HCT116 (cell line): ENCODE data around the gene PLEKHA5. TPM values are rescaled to one million over a fixed set of nuclear protein-coding genes. Genes with fewer than 3 reads are reported as not detected.
A peak's percentile ranks its signal among the peaks of the same experiment; 100 is the strongest.

Experiments
- ATAC-seq: fragments of 200-7000 bp; cut with Tn5 transposase; 2 replicates; pipeline ENCODE4 v1.9.1; 2020; ENCODE audit warnings: mild to moderate bottlenecking, moderate library complexity
- BruUV-seq: library from RNA; stranded (reverse); fragments of 400-500 nt; replicated peaks from 2 replicates; lab custom pipeline; 2021; lab: Mats Ljungman, UMichigan
- CTCF ChIA-PET: fragments of 300-600 bp; sonication (Branson Sonifier 250); formaldehyde crosslinking; loops from one replicate; lab custom pipeline; 2021; ENCODE audit warnings: antibody characterized with exemption; lab: Charles Lee
- POLR2A ChIA-PET: fragments of 300-600, 350-600 bp; sonication (Branson Sonifier 250); formaldehyde crosslinking; loops from one replicate; lab custom pipeline; 2021; ENCODE audit warnings: antibody characterized with exemption; lab: Charles Lee
- RAD21 ChIA-PET, 2 experiments: fragments of 300-600 bp; sonication (Branson Sonifier 250); formaldehyde crosslinking; loops; one replicate each; lab custom pipeline; 2023; ENCODE audit warnings: low total read pairs in 2 of 2; ENCODE audit not compliant: uncharacterized antibody in 2 of 2, unreplicated experiment in 2 of 2, low non-redundant PET in 1 of 2; lab: Charles Lee
- DNase-seq: peaks from one replicate; pipeline ENCODE4 v3.0.0-alpha.2; 2010; ENCODE audit warnings: low read depth, low spot score
- H2AFZ ChIP-seq: fragments of 200-600 bp; shearing (Covaris generic), sonication (generic); 2 replicates; pipeline ENCODE4 v1.6.1; 2017; ENCODE audit warnings: low read depth, mixed run types, mixed read lengths, antibody characterized with exemption, low read length; ENCODE audit not compliant: poor library complexity, severe bottlenecking
- H3K27ac ChIP-seq: 2 replicates; pipeline ENCODE4 v1.5.1; 2012; ENCODE audit warnings: low read depth, low read length
- H3K27me3 ChIP-seq: fragments of 200-600 bp; sonication (generic); 2 replicates; pipeline ENCODE4 v1.6.1; 2016; ENCODE audit warnings: mixed run types, low read length, mixed read lengths; ENCODE audit not compliant: insufficient read depth
- H3K36me3 ChIP-seq, 2 experiments: fragments of 200-500 bp in 1 of 2; fragments of 200-600 bp in 1 of 2; sonication (Bioruptor generic) in 1 of 2; sonication (generic) in 1 of 2; 2 replicates each; pipeline versions ENCODE4 v1.5.1 to v1.6.1; 2014 to 2016; ENCODE audit warnings: low read length in 2 of 2, inconsistent platforms in 1 of 2, mixed read lengths in 1 of 2, mixed run types in 1 of 2; ENCODE audit not compliant: insufficient read depth in 2 of 2, control insufficient read depth in 1 of 2
- H3K4me1 ChIP-seq, 2 experiments: fragments of 200-600 bp in 1 of 2; sonication (generic) in 1 of 2; 2 replicates each; pipeline versions ENCODE4 v1.5.1 to v1.6.1; 2012 to 2017; ENCODE audit warnings: low read length in 2 of 2, inconsistent platforms in 1 of 2, mild to moderate bottlenecking in 1 of 2, mixed read lengths in 1 of 2, mixed run types in 1 of 2, moderate library complexity in 1 of 2; ENCODE audit not compliant: insufficient read depth in 2 of 2, control insufficient read depth in 1 of 2
- H3K4me2 ChIP-seq: fragments of 200-600 bp; sonication (generic); 2 replicates; pipeline ENCODE4 v1.6.1; 2017; ENCODE audit warnings: mixed run types, low read length, mixed read lengths
- H3K4me3 ChIP-seq, 2 experiments: fragments of 200-600 bp in 1 of 2; sonication (generic) in 1 of 2; replicated peaks in 1 of 2; 2 replicates each; pipeline ENCODE4 v1.5.1; 2011 to 2016; ENCODE audit warnings: low read length in 2 of 2, control low read depth in 1 of 2, low read depth in 1 of 2, mild to moderate bottlenecking in 1 of 2, mixed read lengths in 1 of 2, mixed run types in 1 of 2
- H3K79me2 ChIP-seq: fragments of 200-600 bp; sonication (generic); 2 replicates; pipeline ENCODE4 v1.6.1; 2017; ENCODE audit warnings: mild to moderate bottlenecking, mixed run types, low read length, moderate library complexity, mixed read lengths; ENCODE audit not compliant: insufficient read depth
- H3K9ac ChIP-seq: fragments of 200-600 bp; sonication (generic); 2 replicates; pipeline ENCODE4 v1.6.1; 2016; ENCODE audit warnings: low read length, mixed read lengths
- H3K9me2 ChIP-seq: fragments of 200-600 bp; sonication (generic), shearing (Covaris generic); 2 replicates; pipeline ENCODE4 v1.6.1; 2017; ENCODE audit warnings: mixed run types, mild to moderate bottlenecking, moderate library complexity; ENCODE audit not compliant: insufficient read depth
- H3K9me3 ChIP-seq, 2 experiments: fragments of 200-500 bp in 1 of 2; fragments of 200-600 bp in 1 of 2; sonication (Bioruptor generic) in 1 of 2; sonication (generic) in 1 of 2; 2 replicates each; pipeline ENCODE4 v1.6.1; 2014 to 2017; ENCODE audit warnings: low read length in 2 of 2, mixed read lengths in 2 of 2, inconsistent platforms in 1 of 2, low read depth in 1 of 2, mild to moderate bottlenecking in 1 of 2, mixed run types in 1 of 2, moderate library complexity in 1 of 2; ENCODE audit not compliant: control insufficient read depth in 1 of 2, insufficient read depth in 1 of 2
- H4K20me1 ChIP-seq: fragments of 200-600 bp; sonication (generic), shearing (Covaris generic); 2 replicates; pipeline ENCODE4 v1.6.1; 2017; ENCODE audit warnings: mixed run types, mild to moderate bottlenecking, moderate library complexity; ENCODE audit not compliant: insufficient read depth
- CBX3 ChIP-seq: IDR thresholded peaks from 2 replicates; pipeline ENCODE4 v1.6.1; 2012; ENCODE audit warnings: low read depth
- CEBPB ChIP-seq: IDR thresholded peaks from 2 replicates; pipeline ENCODE4 v1.6.1; 2012; ENCODE audit warnings: low read depth
- ELF1 ChIP-seq: IDR thresholded peaks from 2 replicates; pipeline ENCODE4 v1.6.1; 2012; ENCODE audit warnings: low read depth, borderline replicate concordance
- EZH2 ChIP-seq: fragments of 200-600 bp; sonication (generic); IDR thresholded peaks from 2 replicates; pipeline ENCODE4 v1.6.1; 2017; ENCODE audit warnings: antibody characterized with exemption, mixed run types
- EZH2phosphoT487 ChIP-seq: fragments of 200-600 bp; IDR thresholded peaks from 2 replicates; pipeline ENCODE4 v1.6.1; 2018; ENCODE audit warnings: antibody characterized with exemption, borderline replicate concordance
- FOSL1 ChIP-seq: IDR thresholded peaks from 2 replicates; pipeline ENCODE4 v1.6.1; 2012; ENCODE audit warnings: low read depth
- JUND ChIP-seq: IDR thresholded peaks from 2 replicates; pipeline ENCODE4 v1.6.1; 2012
- POLR2A ChIP-seq: IDR thresholded peaks from 2 replicates; pipeline ENCODE4 v1.7.0; 2011; ENCODE audit warnings: borderline replicate concordance; ENCODE audit not compliant: insufficient read depth, insufficient read length; ENCODE audit errors: extremely low read depth
- POLR2AphosphoS5 ChIP-seq: IDR thresholded peaks from 2 replicates; pipeline ENCODE4 v1.6.1; 2011; ENCODE audit warnings: mild to moderate bottlenecking, low read depth, low read length, moderate library complexity
- RAD21 ChIP-seq: IDR thresholded peaks from 2 replicates; pipeline ENCODE4 v1.6.1; 2012; ENCODE audit warnings: low read depth, mild to moderate bottlenecking
- SIN3A ChIP-seq: IDR thresholded peaks from 2 replicates; pipeline ENCODE4 v1.6.1; 2012; ENCODE audit warnings: low read depth
- SP1 ChIP-seq: IDR thresholded peaks from 2 replicates; pipeline ENCODE4 v1.6.1; 2012; ENCODE audit warnings: low read depth
- SRF ChIP-seq: IDR thresholded peaks from 2 replicates; pipeline ENCODE4 v1.6.1; 2012; ENCODE audit warnings: low read depth
- TCF7L2 ChIP-seq: IDR thresholded peaks from 2 replicates; pipeline ENCODE4 v1.7.0; 2011; ENCODE audit warnings: borderline replicate concordance, inconsistent platforms; ENCODE audit not compliant: insufficient read depth, insufficient read length; ENCODE audit errors: extremely low read depth
- ZFX ChIP-seq: fragments of 450-650 bp; IDR thresholded peaks from 2 replicates; pipeline ENCODE4 v1.6.1; 2017
- intact Hi-C: fragments of 100-400 bp; cut with micrococcal nuclease; formaldehyde crosslinking; loops from 2 replicates; pipeline ENCODE4 v1.10.0; 2022
- total RNA-seq: library from RNA; stranded (reverse); gene quantifications from one replicate; pipeline ENCODE4 v1.2.1, GENCODE V29; 2021; ENCODE audit not compliant: unreplicated experiment
- TF ChIP-seq, protein P1 (sequence below): IDR thresholded peaks from 2 replicates; pipeline ENCODE4 v1.6.1; 2012
- TF ChIP-seq, protein P2 (sequence below): IDR thresholded peaks from 2 replicates; pipeline ENCODE4 v1.6.1; 2011; ENCODE audit warnings: mild to moderate bottlenecking, low read length, moderate library complexity; ENCODE audit not compliant: insufficient replicate concordance; ENCODE audit errors: extremely low read depth
- TF ChIP-seq, protein P3 (sequence below): IDR thresholded peaks from 2 replicates; pipeline ENCODE4 v1.6.1; 2012
- TF ChIP-seq, protein P4 (sequence below), 3 experiments: fragments of 200-600 bp in 1 of 3; sonication (generic) in 1 of 3; IDR thresholded peaks in 2 of 3; conservative IDR thresholded peaks in 1 of 3; 2 replicates each; pipeline ENCODE4 v1.5.1; 2012 to 2017; ENCODE audit warnings: low read depth in 2 of 3, low read length in 2 of 3, antibody characterized with exemption in 1 of 3, borderline replicate concordance in 1 of 3, control low read depth in 1 of 3, mild to moderate bottlenecking in 1 of 3, mixed read lengths in 1 of 3, mixed run types in 1 of 3, moderate library complexity in 1 of 3; ENCODE audit not compliant: insufficient read depth in 1 of 3
- TF ChIP-seq, protein P5 (sequence below): IDR thresholded peaks from 2 replicates; pipeline ENCODE4 v1.6.1; 2012; ENCODE audit warnings: low read depth

Gene PLEKHA5
- total RNA-seq, 1 experiment from 2014 or later = 18.9 TPM

DNA sequence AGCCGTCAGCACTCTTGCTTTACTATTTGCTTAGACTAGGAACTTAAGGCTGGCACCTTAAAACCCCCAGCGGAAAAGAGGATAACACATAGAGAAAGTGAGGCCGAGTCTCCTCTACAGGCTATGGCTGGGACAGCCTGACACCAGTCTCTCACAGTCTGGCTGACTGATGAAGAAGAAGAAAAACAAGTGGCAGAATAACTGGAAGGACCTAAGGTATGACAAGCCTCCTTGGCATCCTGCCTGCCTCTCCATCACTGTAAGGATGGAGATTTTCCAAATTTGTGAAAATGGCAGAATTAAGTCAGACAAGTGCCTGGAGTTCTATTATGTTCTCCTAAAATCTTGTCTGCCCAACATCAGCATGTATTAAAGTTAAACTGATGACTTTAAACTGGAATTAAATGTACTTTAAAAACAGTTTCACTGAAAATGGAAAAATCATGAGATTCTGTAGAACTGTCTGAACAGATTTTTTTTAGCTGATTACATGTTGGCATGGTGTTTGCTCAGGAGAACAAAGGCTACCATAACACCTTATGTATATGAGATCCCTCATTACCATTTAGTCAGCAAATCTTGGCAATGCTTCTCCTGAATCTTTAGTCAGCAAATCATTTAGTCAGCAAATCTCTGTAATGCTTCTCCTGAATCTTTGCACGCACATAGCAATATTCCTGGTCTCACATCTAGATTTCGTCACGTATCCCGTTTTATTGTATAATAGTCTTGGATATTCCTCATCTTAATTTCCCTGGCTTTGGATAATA is 169.5 kb downstream of the PLEKHA5 start:
- H3K4me2 ChIP-seq = peak overlapping the region; percentile 33; the same call in 1 of the 2 replicates
- no peaks in the 10 kb centered on the region for H3K79me2 ChIP-seq
- BruUV-seq = no TSS peak
- peaks cover 6 to 11% of the 10 kb centered on the region in 2 experiments; a peak in 3 of 4 replicates for H3K4me1 ChIP-seq
- no peak overlapping the region for H2AFZ ChIP-seq
- no peaks in the 10 kb centered on the region for H3K27me3 ChIP-seq
- no peak overlapping the region for H3K4me3 ChIP-seq
- ChIA-PET CTCF (no interaction called here), RAD21 (no interaction called here), POLR2A (no interaction called here)
- DNase-seq = no peak
- no peaks in the 10 kb centered on the region; the same call in 1 of the 2 replicates for H3K9me2 ChIP-seq
- ATAC-seq = no peak
- intact Hi-C loops = no loop called here
- H3K9ac ChIP-seq = no peak overlapping the region
- H3K9me3 ChIP-seq = no peaks in the 10 kb centered on the region
- H4K20me1 ChIP-seq = no peaks in the 10 kb centered on the region
- H3K27ac ChIP-seq = no peak overlapping the region
- no peaks in the 10 kb centered on the region for H3K36me3 ChIP-seq
- TF ChIP-seq ZFX (no peak), POLR2AphosphoS5 (no peak), ELF1 (no peak), POLR2A (no peak), SP1 (no peak), CBX3 (no peak), SRF (no peak), JUND (no peak), RAD21 (no peak), TCF7L2 (no peak), EZH2 (no peak), EZH2phosphoT487 (no peak), FOSL1 (no peak), CEBPB (no peak), SIN3A (no peak)
- TF ChIP-seq, protein P1, sequence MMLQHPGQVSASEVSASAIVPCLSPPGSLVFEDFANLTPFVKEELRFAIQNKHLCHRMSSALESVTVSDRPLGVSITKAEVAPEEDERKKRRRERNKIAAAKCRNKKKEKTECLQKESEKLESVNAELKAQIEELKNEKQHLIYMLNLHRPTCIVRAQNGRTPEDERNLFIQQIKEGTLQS = no peak
- TF ChIP-seq, protein P2, sequence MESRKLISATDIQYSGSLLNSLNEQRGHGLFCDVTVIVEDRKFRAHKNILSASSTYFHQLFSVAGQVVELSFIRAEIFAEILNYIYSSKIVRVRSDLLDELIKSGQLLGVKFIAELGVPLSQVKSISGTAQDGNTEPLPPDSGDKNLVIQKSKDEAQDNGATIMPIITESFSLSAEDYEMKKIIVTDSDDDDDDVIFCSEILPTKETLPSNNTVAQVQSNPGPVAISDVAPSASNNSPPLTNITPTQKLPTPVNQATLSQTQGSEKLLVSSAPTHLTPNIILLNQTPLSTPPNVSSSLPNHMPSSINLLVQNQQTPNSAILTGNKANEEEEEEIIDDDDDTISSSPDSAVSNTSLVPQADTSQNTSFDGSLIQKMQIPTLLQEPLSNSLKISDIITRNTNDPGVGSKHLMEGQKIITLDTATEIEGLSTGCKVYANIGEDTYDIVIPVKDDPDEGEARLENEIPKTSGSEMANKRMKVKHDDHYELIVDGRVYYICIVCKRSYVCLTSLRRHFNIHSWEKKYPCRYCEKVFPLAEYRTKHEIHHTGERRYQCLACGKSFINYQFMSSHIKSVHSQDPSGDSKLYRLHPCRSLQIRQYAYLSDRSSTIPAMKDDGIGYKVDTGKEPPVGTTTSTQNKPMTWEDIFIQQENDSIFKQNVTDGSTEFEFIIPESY = no peak
- TF ChIP-seq, protein P3, sequence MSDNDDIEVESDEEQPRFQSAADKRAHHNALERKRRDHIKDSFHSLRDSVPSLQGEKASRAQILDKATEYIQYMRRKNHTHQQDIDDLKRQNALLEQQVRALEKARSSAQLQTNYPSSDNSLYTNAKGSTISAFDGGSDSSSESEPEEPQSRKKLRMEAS = no peak
- TF ChIP-seq, protein P4, sequence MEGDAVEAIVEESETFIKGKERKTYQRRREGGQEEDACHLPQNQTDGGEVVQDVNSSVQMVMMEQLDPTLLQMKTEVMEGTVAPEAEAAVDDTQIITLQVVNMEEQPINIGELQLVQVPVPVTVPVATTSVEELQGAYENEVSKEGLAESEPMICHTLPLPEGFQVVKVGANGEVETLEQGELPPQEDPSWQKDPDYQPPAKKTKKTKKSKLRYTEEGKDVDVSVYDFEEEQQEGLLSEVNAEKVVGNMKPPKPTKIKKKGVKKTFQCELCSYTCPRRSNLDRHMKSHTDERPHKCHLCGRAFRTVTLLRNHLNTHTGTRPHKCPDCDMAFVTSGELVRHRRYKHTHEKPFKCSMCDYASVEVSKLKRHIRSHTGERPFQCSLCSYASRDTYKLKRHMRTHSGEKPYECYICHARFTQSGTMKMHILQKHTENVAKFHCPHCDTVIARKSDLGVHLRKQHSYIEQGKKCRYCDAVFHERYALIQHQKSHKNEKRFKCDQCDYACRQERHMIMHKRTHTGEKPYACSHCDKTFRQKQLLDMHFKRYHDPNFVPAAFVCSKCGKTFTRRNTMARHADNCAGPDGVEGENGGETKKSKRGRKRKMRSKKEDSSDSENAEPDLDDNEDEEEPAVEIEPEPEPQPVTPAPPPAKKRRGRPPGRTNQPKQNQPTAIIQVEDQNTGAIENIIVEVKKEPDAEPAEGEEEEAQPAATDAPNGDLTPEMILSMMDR (IDR thresholded peaks at IDR 0.05 in 2 of 3, conservative IDR thresholded peaks at IDR 0.05 in 1 of 3; ENCODE audit: borderline replicate concordance in 1 of 3, insufficient read depth in 1 of 3, low read depth in 2 of 3, low read length in 2 of 3) = no peak
- TF ChIP-seq, protein P5, sequence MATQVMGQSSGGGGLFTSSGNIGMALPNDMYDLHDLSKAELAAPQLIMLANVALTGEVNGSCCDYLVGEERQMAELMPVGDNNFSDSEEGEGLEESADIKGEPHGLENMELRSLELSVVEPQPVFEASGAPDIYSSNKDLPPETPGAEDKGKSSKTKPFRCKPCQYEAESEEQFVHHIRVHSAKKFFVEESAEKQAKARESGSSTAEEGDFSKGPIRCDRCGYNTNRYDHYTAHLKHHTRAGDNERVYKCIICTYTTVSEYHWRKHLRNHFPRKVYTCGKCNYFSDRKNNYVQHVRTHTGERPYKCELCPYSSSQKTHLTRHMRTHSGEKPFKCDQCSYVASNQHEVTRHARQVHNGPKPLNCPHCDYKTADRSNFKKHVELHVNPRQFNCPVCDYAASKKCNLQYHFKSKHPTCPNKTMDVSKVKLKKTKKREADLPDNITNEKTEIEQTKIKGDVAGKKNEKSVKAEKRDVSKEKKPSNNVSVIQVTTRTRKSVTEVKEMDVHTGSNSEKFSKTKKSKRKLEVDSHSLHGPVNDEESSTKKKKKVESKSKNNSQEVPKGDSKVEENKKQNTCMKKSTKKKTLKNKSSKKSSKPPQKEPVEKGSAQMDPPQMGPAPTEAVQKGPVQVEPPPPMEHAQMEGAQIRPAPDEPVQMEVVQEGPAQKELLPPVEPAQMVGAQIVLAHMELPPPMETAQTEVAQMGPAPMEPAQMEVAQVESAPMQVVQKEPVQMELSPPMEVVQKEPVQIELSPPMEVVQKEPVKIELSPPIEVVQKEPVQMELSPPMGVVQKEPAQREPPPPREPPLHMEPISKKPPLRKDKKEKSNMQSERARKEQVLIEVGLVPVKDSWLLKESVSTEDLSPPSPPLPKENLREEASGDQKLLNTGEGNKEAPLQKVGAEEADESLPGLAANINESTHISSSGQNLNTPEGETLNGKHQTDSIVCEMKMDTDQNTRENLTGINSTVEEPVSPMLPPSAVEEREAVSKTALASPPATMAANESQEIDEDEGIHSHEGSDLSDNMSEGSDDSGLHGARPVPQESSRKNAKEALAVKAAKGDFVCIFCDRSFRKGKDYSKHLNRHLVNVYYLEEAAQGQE = no peak
- TF ChIP-seq, all 23 proteins: peak for 0
